GM21576 (cell line): ENCODE results near the gene OSCAR.
A peak's percentile ranks its signal among the peaks of the same experiment; 100 is the strongest.

Source experiments
- ATAC-seq: cut with Tn5 transposase; IDR thresholded peaks from one replicate; pipeline ENCODE4 v1.9.1; 2021; ENCODE audit warnings: mild to moderate bottlenecking, moderate library complexity; ENCODE audit not compliant: unreplicated experiment

OSCAR gene

GRCh38 chr19:54100561-54100960 is at the start of gene OSCAR:
Gene OSCAR, minus strand, starts transcription at chr19:54100803. Its CDS starts 11 bp downstream, at chr19:54100792.
- ATAC-seq: no peak

- no peak for ATAC-seq
Measured at GRCh38 chr19:54149021-54149812, 48.6 kb upstream of the OSCAR start.

- no peak for ATAC-seq
Measured at GRCh38 chr19:54148158-54148557, 47.6 kb upstream of the OSCAR start.

- ATAC-seq: no peak
Measured at GRCh38 chr19:54147676-54148075, 47.1 kb upstream of the OSCAR start.

- no peak for ATAC-seq
Measured at GRCh38 chr19:54145541-54146158, 45.0 kb upstream of the OSCAR start.

- no peak for ATAC-seq
Measured at GRCh38 chr19:54142166-54142780, 41.7 kb upstream of the OSCAR start.

- no peak for ATAC-seq
Measured at GRCh38 chr19:54141356-54141755, 40.8 kb upstream of the OSCAR start.

GRCh38 chr19:54138489-54139256 is 38.1 kb upstream of the OSCAR start:
- ATAC-seq: no peak

- ATAC-seq: no peak
Measured at GRCh38 chr19:54137699-54138488, 37.3 kb upstream of the OSCAR start, which contains the start of gene CNOT3. Gene CNOT3, plus strand, starts transcription at chr19:54137762. Its CDS starts 5,217 bp downstream, at chr19:54142979.

GRCh38 chr19:54136864-54137698 is 36.5 kb upstream of the OSCAR start:
- peak; percentile 77 for ATAC-seq

GRCh38 chr19:54136086-54136863 is 35.7 kb upstream of the OSCAR start:
- ATAC-seq: no peak

- ATAC-seq: no peak
Measured at GRCh38 chr19:54133957-54134590, 33.5 kb upstream of the OSCAR start.

- no peak for ATAC-seq
Measured at GRCh38 chr19:54133312-54133956, 32.8 kb upstream of the OSCAR start.

GRCh38 chr19:54129617-54129996 is 29.0 kb upstream of the OSCAR start:
- ATAC-seq: no peak

- ATAC-seq: no peak
Measured at GRCh38 chr19:54128796-54129616, 28.4 kb upstream of the OSCAR start.

- ATAC-seq: no peak
Measured at GRCh38 chr19:54128441-54128725, 27.8 kb upstream of the OSCAR start.
